GM12872 (cell line): ENCODE measurements around the gene MMP17.

ENCODE experiments used
- CTCF ChIP-seq: IDR thresholded peaks from 3 replicates; pipeline ENCODE4 v1.5.1; 2011; ENCODE audit warnings: low read depth, mild to moderate bottlenecking, low read length, moderate library complexity; ENCODE audit not compliant: insufficient read depth

MMP17 gene

GRCh38 chr12:131852551-131853299 lies 24.5 kb downstream of the MMP17 start:
- TF ChIP-seq CTCF = no peak

- TF ChIP-seq CTCF = no peak
Observed at GRCh38 chr12:131853832-131854797, 25.9 kb downstream of the MMP17 start.

- no peak for TF ChIP-seq CTCF
Observed at GRCh38 chr12:131854861-131855476, 26.8 kb downstream of the MMP17 start.

- no peak for TF ChIP-seq CTCF
Observed at GRCh38 chr12:131855521-131856142, 27.4 kb downstream of the MMP17 start.

- no peak for TF ChIP-seq CTCF
Observed at GRCh38 chr12:131856366-131857097, 28.3 kb downstream of the MMP17 start.

GRCh38 chr12:131857908-131858850 lies 30.0 kb downstream of the MMP17 start:
- no peak for TF ChIP-seq CTCF
